H9 (cell line): ENCODE results near the gene TMEM127. TPM values are rescaled to one million over a fixed set of nuclear protein-coding genes. Genes with fewer than 3 reads are reported as not detected.

Experiments used
- DNase-seq: peaks from one replicate; pipeline ENCODE4 v3.0.0-alpha.2; 2017
- H2AFZ ChIP-seq: one replicate; pipeline ENCODE4 v1.6.1; 2013; ENCODE audit warnings: mild to moderate bottlenecking, low read length, control low read depth, moderate library complexity
- H2AK5ac ChIP-seq: 2 replicates; pipeline ENCODE4 v1.6.1; 2013; ENCODE audit warnings: low read length, control low read depth, mixed read lengths; ENCODE audit not compliant: insufficient read length
- H2BK120ac ChIP-seq: one replicate; pipeline ENCODE4 v1.6.1; 2013; ENCODE audit warnings: low read depth, mild to moderate bottlenecking, low read length, control low read depth, inconsistent platforms; ENCODE audit not compliant: poor library complexity, severe bottlenecking
- H2BK12ac ChIP-seq: 2 replicates; pipeline ENCODE4 v1.6.1; 2013; ENCODE audit warnings: low read length, control low read depth, mixed read lengths, low read depth; ENCODE audit not compliant: insufficient read length
- H2BK15ac ChIP-seq: 2 replicates; pipeline ENCODE4 v1.6.1; 2013; ENCODE audit warnings: low read depth, low read length, control low read depth
- H2BK20ac ChIP-seq: one replicate; pipeline ENCODE4 v1.6.1; 2013; ENCODE audit warnings: low read depth, mild to moderate bottlenecking, low read length, control low read depth, inconsistent platforms; ENCODE audit not compliant: poor library complexity, severe bottlenecking
- H2BK5ac ChIP-seq: 2 replicates; pipeline ENCODE4 v1.6.1; 2013; ENCODE audit warnings: low read length, control low read depth, mixed read lengths; ENCODE audit not compliant: insufficient read length
- H3K14ac ChIP-seq: 2 replicates; pipeline ENCODE4 v1.6.1; 2013; ENCODE audit warnings: low read length, control low read depth; ENCODE audit not compliant: insufficient read depth
- H3K18ac ChIP-seq: 2 replicates; pipeline ENCODE4 v1.6.1; 2013; ENCODE audit warnings: low read depth, mild to moderate bottlenecking, mixed read lengths, low read length, control low read depth; ENCODE audit not compliant: insufficient read length
- H3K23ac ChIP-seq: 2 replicates; pipeline ENCODE4 v1.6.1; 2013; ENCODE audit warnings: low read length, control low read depth, mixed read lengths, low read depth; ENCODE audit not compliant: insufficient read length
- H3K23me2 ChIP-seq: 2 replicates; pipeline ENCODE4 v1.6.1; 2013; ENCODE audit warnings: low read depth, mild to moderate bottlenecking, mixed read lengths, low read length, control low read depth; ENCODE audit not compliant: insufficient read length, poor library complexity, severe bottlenecking
- H3K27ac ChIP-seq: 2 replicates; pipeline ENCODE4 v1.5.1; 2013; ENCODE audit warnings: low read length, control low read depth, mixed read lengths, low read depth; ENCODE audit not compliant: insufficient read length
- H3K27me3 ChIP-seq: 2 replicates; pipeline ENCODE4 v1.6.1; 2013; ENCODE audit warnings: low read length, control low read depth, inconsistent platforms; ENCODE audit not compliant: insufficient read depth
- H3K4ac ChIP-seq: 2 replicates; pipeline ENCODE4 v1.6.1; 2013; ENCODE audit warnings: low read depth, mild to moderate bottlenecking, control low read depth, inconsistent platforms, low read length, moderate library complexity
- H3K4me1 ChIP-seq: 2 replicates; pipeline ENCODE4 v1.6.1; 2013; ENCODE audit warnings: low read length, control low read depth, inconsistent platforms; ENCODE audit not compliant: insufficient read depth
- H3K4me2 ChIP-seq: 2 replicates; pipeline ENCODE4 v1.6.1; 2013; ENCODE audit warnings: low read length, control low read depth, mixed read lengths; ENCODE audit not compliant: insufficient read length, insufficient read depth
- H3K56ac ChIP-seq: 2 replicates; pipeline ENCODE4 v1.6.1; 2013; ENCODE audit warnings: low read depth, mild to moderate bottlenecking, mixed read lengths, low read length, control low read depth; ENCODE audit not compliant: insufficient read length
- H3K79me1 ChIP-seq: 2 replicates; pipeline ENCODE4 v1.6.1; 2013; ENCODE audit warnings: low read depth, mild to moderate bottlenecking, moderate library complexity, low read length, control low read depth, inconsistent platforms; ENCODE audit not compliant: insufficient read depth, poor library complexity, severe bottlenecking
- H3K79me2 ChIP-seq: 2 replicates; pipeline ENCODE4 v1.6.1; 2013; ENCODE audit warnings: low read length, control low read depth, inconsistent platforms; ENCODE audit not compliant: insufficient read depth
- H3K9ac ChIP-seq: 2 replicates; pipeline ENCODE4 v1.6.1; 2013; ENCODE audit warnings: low read length, control low read depth, mixed read lengths; ENCODE audit not compliant: insufficient read length; ENCODE audit errors: extremely low read depth
- H3K9me3 ChIP-seq: one replicate; pipeline ENCODE4 v1.6.1; 2013; ENCODE audit warnings: low read depth, low read length, inconsistent platforms; ENCODE audit not compliant: control insufficient read depth
- H3T11ph ChIP-seq: one replicate; pipeline ENCODE4 v1.6.1; 2013; ENCODE audit warnings: mild to moderate bottlenecking, low read length, control low read depth, inconsistent platforms
- H4K20me1 ChIP-seq: one replicate; pipeline ENCODE4 v1.6.1; 2013; ENCODE audit not compliant: control insufficient read depth, insufficient read length, insufficient read depth
- H4K5ac ChIP-seq: 2 replicates; pipeline ENCODE4 v1.6.1; 2013; ENCODE audit warnings: low read depth, mild to moderate bottlenecking, mixed read lengths, low read length, control low read depth; ENCODE audit not compliant: insufficient read length
- H4K8ac ChIP-seq: replicated peaks from 2 replicates; pipeline ENCODE4 v1.6.1; 2013; ENCODE audit warnings: low read length, control low read depth, mixed read lengths, low read depth; ENCODE audit not compliant: insufficient read length
- H4K91ac ChIP-seq: 2 replicates; pipeline ENCODE4 v1.6.1; 2013; ENCODE audit warnings: low read depth, mild to moderate bottlenecking, moderate library complexity, mixed read lengths, low read length, control low read depth; ENCODE audit not compliant: insufficient read length
- H3K27ac Mint-ChIP-seq, 3 experiments: 2 replicates in 2 of 3; 3 replicates in 1 of 3; pipeline ENCODE4 v1.8.0; 2020 to 2021; ENCODE audit warnings: mixed read lengths in 3 of 3, mild to moderate bottlenecking in 1 of 3, moderate library complexity in 1 of 3
- H3K27me3 Mint-ChIP-seq: 2 replicates; pipeline ENCODE4 v1.8.0; 2021; ENCODE audit warnings: low read depth, mild to moderate bottlenecking, moderate library complexity, mixed read lengths
- H3K36me3 Mint-ChIP-seq, 3 experiments: 2 replicates in 2 of 3; 3 replicates in 1 of 3; pipeline ENCODE4 v1.8.0; 2020 to 2021; ENCODE audit warnings: low read depth in 3 of 3, mixed read lengths in 3 of 3; ENCODE audit not compliant: insufficient read depth in 1 of 3
- H3K4me1 Mint-ChIP-seq, 2 experiments: 2 replicates each; pipeline ENCODE4 v1.8.0; 2020; ENCODE audit warnings: mixed read lengths in 2 of 2
- H3K4me3 Mint-ChIP-seq, 2 experiments: 2 replicates in 1 of 2; 3 replicates in 1 of 2; pipeline ENCODE4 v1.8.0; 2020 to 2021; ENCODE audit warnings: mild to moderate bottlenecking in 2 of 2, mixed read lengths in 2 of 2, moderate library complexity in 1 of 2
- H3K9me3 Mint-ChIP-seq, 2 experiments: 2 replicates in 1 of 2; 3 replicates in 1 of 2; pipeline ENCODE4 v1.8.0; 2020; ENCODE audit warnings: mild to moderate bottlenecking in 2 of 2, mixed read lengths in 2 of 2, moderate library complexity in 1 of 2
- CTCF ChIP-seq: fragments of 200-600 bp; sonication (generic); conservative IDR thresholded peaks from 3 replicates; pipeline ENCODE4 v1.8.0; 2021; ENCODE audit warnings: antibody characterized with exemption, mild to moderate bottlenecking
- WGBS: extraction: QIAGEN DNeasy Blood & Tissue Kit; methylation state at CpG from one replicate; pipeline ENCODE4 v1.1.7; 2013; ENCODE audit warnings: missing lambda C conversion rate, low lambda C conversion rate, mixed read lengths; ENCODE audit not compliant: insufficient read length; ENCODE audit errors: extremely low coverage; 5-methylcytosine and 5-hydroxymethylcytosine counted together
- total RNA-seq: library from RNA; stranded (reverse); gene quantifications from 2 replicates; pipeline ENCODE4 v1.2.1, GENCODE V29; 2021

The TMEM127 gene
- total RNA-seq, 1 experiment from 2014 or later, result 30.1 TPM

DNA sequence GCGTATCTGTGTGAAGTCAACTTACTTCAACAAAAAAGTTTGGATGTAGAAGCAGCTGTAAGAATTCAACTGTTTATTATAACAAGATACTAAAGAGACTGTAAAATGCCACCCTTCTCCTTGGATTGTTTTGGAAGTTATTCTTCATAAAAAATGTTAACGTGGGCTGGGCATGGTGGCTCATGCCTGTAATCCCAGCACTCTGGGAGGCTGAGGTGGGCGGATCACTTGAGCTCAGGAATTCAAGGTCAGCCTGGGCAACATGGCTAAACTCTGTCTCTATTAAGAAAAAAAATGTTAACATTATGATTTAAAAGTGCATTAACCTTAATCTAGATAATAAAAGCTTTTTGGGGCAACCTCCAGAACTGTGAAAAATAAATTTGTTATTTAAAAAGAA is 8.0 kb upstream of the TMEM127 start:
- Histone ChIP-seq H3K79me1 (no peaks in the 10 kb centered on the region), H3K4me1 (no peaks in the 10 kb centered on the region), H2BK15ac (no peak overlapping the region), H4K5ac (no peak overlapping the region), H2BK120ac (no peak overlapping the region), H3K56ac (no peak overlapping the region), H4K8ac (no peak overlapping the region), H3K9ac (no peak overlapping the region), H3T11ph (no peak overlapping the region), H3K14ac (no peak overlapping the region), H3K4ac (no peak overlapping the region), H3K4me2 (no peak overlapping the region), H3K23ac (no peak overlapping the region), H4K20me1 (no peaks in the 10 kb centered on the region), H3K9me3 (no peaks in the 10 kb centered on the region), H2BK20ac (no peak overlapping the region), H2AFZ (no peak overlapping the region), H3K23me2 (no peaks in the 10 kb centered on the region), H3K27ac (no peak overlapping the region), H4K91ac (no peak overlapping the region), H3K18ac (no peak overlapping the region), H2BK12ac (no peak overlapping the region), H3K27me3 (no peaks in the 10 kb centered on the region), H3K79me2 (no peaks in the 10 kb centered on the region), H2BK5ac (no peak overlapping the region), H2AK5ac (no peak overlapping the region)
- no peak overlapping the region; a peak in 1 of 7 replicates for H3K27ac Mint-ChIP-seq
- DNase-seq, result no peak
- no peak for TF ChIP-seq CTCF
- no peak overlapping the region for H3K4me3 Mint-ChIP-seq
- H3K27me3 Mint-ChIP-seq, result no peaks in the 10 kb centered on the region; the same call in 1 of the 2 replicates
- H3K36me3 Mint-ChIP-seq, result peaks cover 38 to 74% (median 72%) of the 10 kb centered on the region in 3 experiments; a peak in 6 of 7 replicates
- no peaks in the 10 kb centered on the region for H3K9me3 Mint-ChIP-seq
- H3K4me1 Mint-ChIP-seq, result no peaks in the 10 kb centered on the region
- no CpG with 5 or more reads among the region's 3 CpGs for WGBS
